OCI-LY7 (cell line): ENCODE results near the gene GOLGA3. TPM values are rescaled to one million over a fixed set of nuclear protein-coding genes. Genes with fewer than 3 reads are reported as not detected.

ENCODE experiments used
- BruUV-seq: library from RNA; stranded (reverse); fragments of 400-500 nt; replicated peaks from 2 replicates; lab custom pipeline; 2021; lab: Mats Ljungman, UMichigan
- CTCF ChIA-PET: fragments of 300-600 bp; sonication (Branson Sonifier 250); formaldehyde crosslinking; loops from one replicate; lab custom pipeline; 2022; ENCODE audit warnings: antibody characterized with exemption; ENCODE audit not compliant: unreplicated experiment; lab: Charles Lee
- POLR2A ChIA-PET: fragments of 300-600 bp; sonication (Branson Sonifier 250); formaldehyde crosslinking; loops from one replicate; lab custom pipeline; 2022; ENCODE audit warnings: antibody characterized with exemption; lab: Charles Lee
- DNase-seq: peaks from one replicate; pipeline ENCODE4 v3.0.0-alpha.2; 2015; ENCODE audit warnings: low spot score
- H2AFZ ChIP-seq: fragments of 200-600 bp; sonication (generic), shearing (Covaris generic); 2 replicates; pipeline ENCODE4 v1.6.1; 2014; ENCODE audit warnings: mild to moderate bottlenecking, antibody characterized with exemption, low read length, moderate library complexity
- H3K27ac ChIP-seq: fragments of 200-600 bp; sonication (generic); 2 replicates; pipeline ENCODE4 v1.5.1; 2014; ENCODE audit warnings: mixed run types, low read depth, mild to moderate bottlenecking, moderate library complexity, low read length, inconsistent platforms; ENCODE audit not compliant: poor library complexity, severe bottlenecking
- H3K36me3 ChIP-seq: fragments of 200-600 bp; sonication (generic); 2 replicates; pipeline ENCODE4 v1.6.1; 2014; ENCODE audit warnings: mild to moderate bottlenecking, antibody characterized with exemption, low read length, moderate library complexity, mixed read lengths; ENCODE audit not compliant: insufficient read depth
- H3K4me1 ChIP-seq: fragments of 200-600 bp; sonication (generic); 2 replicates; pipeline ENCODE4 v1.5.1; 2014; ENCODE audit warnings: mild to moderate bottlenecking, low read length; ENCODE audit not compliant: insufficient read depth, poor library complexity, severe bottlenecking
- H3K4me2 ChIP-seq: fragments of 200-600 bp; sonication (generic); 2 replicates; pipeline ENCODE4 v1.6.1; 2014; ENCODE audit warnings: mild to moderate bottlenecking, low read length
- H3K4me3 ChIP-seq: fragments of 200-600 bp; sonication (generic); 2 replicates; pipeline ENCODE4 v1.5.1; 2014; ENCODE audit warnings: mild to moderate bottlenecking, low read depth, low read length; ENCODE audit not compliant: poor library complexity, severe bottlenecking
- H3K79me2 ChIP-seq: fragments of 200-600 bp; sonication (generic); 2 replicates; pipeline ENCODE4 v1.6.1; 2016; ENCODE audit warnings: low read depth, mild to moderate bottlenecking, low read length, moderate library complexity, mixed read lengths; ENCODE audit not compliant: insufficient read depth
- H3K9me2 ChIP-seq: fragments of 200-600 bp; sonication (generic); 2 replicates; pipeline ENCODE4 v1.6.1; 2016; ENCODE audit warnings: mild to moderate bottlenecking, low read length, mixed read lengths; ENCODE audit not compliant: insufficient read depth
- H3K9me3 ChIP-seq: fragments of 200-600 bp; sonication (generic); 2 replicates; pipeline ENCODE4 v1.6.1; 2014; ENCODE audit warnings: mild to moderate bottlenecking, mixed run types, low read length, mixed read lengths
- H4K20me1 ChIP-seq: fragments of 200-600 bp; sonication (generic); 2 replicates; pipeline ENCODE4 v1.6.1; 2014; ENCODE audit warnings: mild to moderate bottlenecking, antibody characterized with exemption, low read length, moderate library complexity, mixed read lengths; ENCODE audit not compliant: insufficient read depth
- CTCF ChIP-seq: fragments of 200-600 bp; sonication (generic); conservative IDR thresholded peaks from 2 replicates; pipeline ENCODE4 v1.5.1; 2014; ENCODE audit warnings: mild to moderate bottlenecking, antibody characterized with exemption, low read length, moderate library complexity, mixed read lengths
- EZH2phosphoT487 ChIP-seq: fragments of 200-600 bp; sonication (generic); IDR thresholded peaks from 2 replicates; pipeline ENCODE4 v1.6.1; 2018; ENCODE audit warnings: low read depth, borderline replicate concordance, mild to moderate bottlenecking, mixed run types, antibody characterized with exemption, low read length, moderate library complexity, mixed read lengths
- intact Hi-C: fragments of 100-400 bp; cut with micrococcal nuclease; formaldehyde crosslinking; loops from one replicate; pipeline ENCODE4 v1.10.0; 2022; ENCODE audit not compliant: unreplicated experiment
- total RNA-seq, 2 experiments: library from RNA; depleted of rRNA in 1 of 2; stranded (reverse); fragments of >200 nt in 1 of 2; shearing (Covaris generic) in 1 of 2; gene quantifications; 2 replicates each; pipeline ENCODE4 v1.2.3, GENCODE V29; 2014 to 2022

The GOLGA3 gene
- total RNA-seq, 2 experiments from 2014 or later, result 51.2 to 77.9 TPM

- Histone ChIP-seq H3K36me3 (peaks cover 83% of the 10 kb centered on the region), H3K27ac (no peak overlapping the region), H3K4me2 (no peak overlapping the region), H3K79me2 (peaks cover 11% of the 10 kb centered on the region; the same call in 1 of the 2 replicates), H3K9me3 (no peaks in the 10 kb centered on the region), H3K4me3 (no peak overlapping the region), H4K20me1 (no peaks in the 10 kb centered on the region), H3K9me2 (no peaks in the 10 kb centered on the region), H2AFZ (no peak overlapping the region), H3K4me1 (no peaks in the 10 kb centered on the region)
- DNase-seq, result no peak
- CTCF ChIA-PET, result no interaction called here
- TF ChIP-seq CTCF (no peak), EZH2phosphoT487 (no peak)
- intact Hi-C loops, result no loop called here
- POLR2A ChIA-PET, result interaction anchor here (0.6 kb wide), 1 partner anchor 98 kb away, joined by 3 read pairs; no protein-coding TSS in a partner anchor
- BruUV-seq, result no TSS peak
These were observed 24.2 kb downstream of the GOLGA3 start for GRCh38 chr12:132804426-132804861.

- H3K27ac ChIP-seq, result no peak overlapping the region
- H3K4me2 ChIP-seq, result no peak overlapping the region
- H3K9me2 ChIP-seq, result no peaks in the 10 kb centered on the region
- H3K9me3 ChIP-seq, result no peaks in the 10 kb centered on the region
- H3K4me1 ChIP-seq, result no peaks in the 10 kb centered on the region
- no TSS peak for BruUV-seq
- H4K20me1 ChIP-seq, result no peaks in the 10 kb centered on the region
- ChIA-PET POLR2A (no interaction called here), CTCF (no interaction called here)
- DNase-seq, result no peak
- peaks cover 11% of the 10 kb centered on the region; the same call in 1 of the 2 replicates for H3K79me2 ChIP-seq
- no peak overlapping the region for H2AFZ ChIP-seq
- no peak for TF ChIP-seq EZH2phosphoT487
- no peak for TF ChIP-seq CTCF
- H3K36me3 ChIP-seq, result peaks cover 89% of the 10 kb centered on the region
- no peak overlapping the region for H3K4me3 ChIP-seq
- intact Hi-C loops, result no loop called here
These were observed 24.8 kb downstream of the GOLGA3 start for GRCh38 chr12:132803888-132804287.

GRCh38 chr12:132803125-132803524, 25.5 kb downstream of the GOLGA3 start:
- Histone ChIP-seq H4K20me1 (no peaks in the 10 kb centered on the region), H3K36me3 (peaks cover 88% of the 10 kb centered on the region), H3K4me2 (no peak overlapping the region), H3K4me3 (no peak overlapping the region), H3K9me3 (no peaks in the 10 kb centered on the region), H2AFZ (no peak overlapping the region), H3K79me2 (peaks cover 11% of the 10 kb centered on the region; the same call in 1 of the 2 replicates), H3K27ac (no peak overlapping the region), H3K9me2 (no peaks in the 10 kb centered on the region), H3K4me1 (no peaks in the 10 kb centered on the region)
- intact Hi-C loops, result no loop called here
- BruUV-seq, result no TSS peak
- DNase-seq, result no peak
- POLR2A ChIA-PET, result no interaction called here
- CTCF ChIA-PET, result no interaction called here
- TF ChIP-seq CTCF, result no peak
- TF ChIP-seq EZH2phosphoT487, result no peak
